GM18870 (cell line): ENCODE results near the gene CSNK1G2.

Experiments
- ATAC-seq: cut with Tn5 transposase; IDR thresholded peaks from one replicate; pipeline ENCODE4 v1.9.1; 2021; ENCODE audit warnings: moderate library complexity; ENCODE audit not compliant: unreplicated experiment

Gene CSNK1G2

DNA sequence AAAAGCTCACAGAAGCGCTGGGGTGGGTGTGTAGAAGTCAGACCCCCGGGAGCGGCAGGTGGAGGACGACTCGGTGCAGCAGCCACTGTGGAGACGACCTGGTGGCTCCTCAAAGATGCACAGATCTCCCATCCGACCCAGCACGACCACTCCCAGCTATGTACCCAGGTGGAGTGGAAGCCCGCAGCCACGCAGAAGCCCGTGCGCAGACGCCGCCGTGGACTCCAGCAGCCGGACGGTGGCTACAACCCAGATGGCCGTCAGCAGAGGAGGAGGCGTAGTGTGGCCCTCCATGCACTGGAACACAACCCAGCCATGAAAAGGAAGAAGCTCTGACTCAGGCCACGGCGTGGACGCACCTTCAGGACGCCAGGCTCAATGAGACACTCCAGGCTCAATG, 21.7 kb downstream of the CSNK1G2 start:
- no peak for ATAC-seq

DNA sequence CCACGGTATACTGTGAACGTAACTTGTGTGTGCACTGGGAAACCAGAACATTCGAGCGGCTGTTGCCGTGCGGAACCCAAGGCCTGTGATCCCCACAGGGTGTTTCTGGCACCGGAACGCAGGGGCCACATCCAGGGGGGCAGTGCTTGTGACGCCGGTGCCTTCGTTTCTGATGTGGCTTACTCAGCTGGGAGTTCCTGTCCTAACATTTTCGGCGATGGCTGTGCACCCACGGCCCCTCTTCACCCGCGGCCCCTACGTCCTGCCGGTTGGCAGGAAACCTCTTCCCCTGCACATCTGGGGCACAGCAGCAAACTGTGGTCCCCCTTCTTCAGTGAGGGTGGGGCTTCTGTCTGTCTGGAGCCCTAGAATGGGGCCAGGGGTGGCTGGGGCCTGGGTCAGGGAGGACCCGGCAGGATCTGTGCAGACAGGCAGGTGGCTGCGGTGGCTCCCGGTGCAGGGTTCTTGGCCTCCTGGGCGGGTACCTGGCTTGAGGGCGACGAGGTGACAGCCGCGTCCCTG, 26.2 kb downstream of the CSNK1G2 start:
- ATAC-seq = no peak

- no peak for ATAC-seq
Observed at GRCh38 chr19:1968279-1969175, 27.6 kb downstream of the CSNK1G2 start.

GRCh38 chr19:1969176-1970002, 28.4 kb downstream of the CSNK1G2 start:
- ATAC-seq = no peak

GRCh38 chr19:1970003-1970805, 29.2 kb downstream of the CSNK1G2 start:
- no peak for ATAC-seq

DNA sequence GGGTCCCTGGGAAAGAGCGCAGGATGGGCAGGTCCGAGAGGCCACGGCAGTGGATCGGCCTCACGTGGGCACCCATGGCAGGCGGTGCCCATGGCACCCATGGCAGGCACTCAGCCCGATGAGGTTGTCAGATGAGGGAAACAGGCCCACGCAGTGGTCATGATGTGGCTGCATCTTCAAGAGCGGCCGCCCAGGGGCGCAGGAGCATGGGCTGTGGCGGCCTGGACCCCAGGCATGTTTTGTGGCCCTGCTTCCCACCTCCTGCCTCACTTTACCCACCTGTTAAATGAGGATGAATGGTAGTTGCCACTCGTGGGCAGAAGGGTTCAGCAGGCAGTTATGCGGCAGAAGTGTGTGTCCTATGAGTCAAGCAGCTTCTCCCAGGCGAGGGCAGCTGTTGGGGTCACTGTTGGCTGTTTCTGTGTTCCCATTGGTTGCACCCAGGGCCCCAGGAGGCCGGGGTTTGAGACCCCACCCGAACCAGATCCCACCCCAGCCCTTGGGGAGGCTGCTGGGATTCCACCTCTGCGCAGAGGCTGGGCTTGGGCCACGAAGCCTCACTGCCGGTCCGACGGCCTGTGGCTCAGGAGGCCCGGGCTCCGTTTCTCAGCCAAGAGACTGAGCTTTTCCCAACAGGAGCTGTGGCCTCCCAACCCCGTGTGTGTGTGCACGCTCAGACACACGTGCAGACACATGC, 30.0 kb downstream of the CSNK1G2 start:
- ATAC-seq = no peak

- ATAC-seq = no peak
Observed at GRCh38 chr19:1974381-1975161, 33.6 kb downstream of the CSNK1G2 start.

DNA sequence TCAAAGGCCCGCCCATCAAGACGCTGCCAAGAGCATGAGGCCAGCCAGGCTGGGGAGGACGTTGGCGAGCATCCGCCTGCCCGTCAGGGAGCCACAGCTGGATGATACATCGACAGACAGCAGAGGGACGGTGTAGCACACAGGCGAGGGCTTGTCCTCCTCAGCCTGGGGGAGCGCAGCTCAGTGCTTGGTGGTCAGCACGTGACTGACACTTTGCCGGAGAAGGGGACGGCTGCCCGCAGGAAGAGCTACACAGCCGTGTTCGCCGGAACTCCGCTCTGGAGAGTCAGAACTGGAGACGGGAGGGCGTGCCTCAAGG, 34.1 kb downstream of the CSNK1G2 start:
- no peak for ATAC-seq

GRCh38 chr19:1977120-1977519, 36.1 kb downstream of the CSNK1G2 start:
- no peak for ATAC-seq

DNA sequence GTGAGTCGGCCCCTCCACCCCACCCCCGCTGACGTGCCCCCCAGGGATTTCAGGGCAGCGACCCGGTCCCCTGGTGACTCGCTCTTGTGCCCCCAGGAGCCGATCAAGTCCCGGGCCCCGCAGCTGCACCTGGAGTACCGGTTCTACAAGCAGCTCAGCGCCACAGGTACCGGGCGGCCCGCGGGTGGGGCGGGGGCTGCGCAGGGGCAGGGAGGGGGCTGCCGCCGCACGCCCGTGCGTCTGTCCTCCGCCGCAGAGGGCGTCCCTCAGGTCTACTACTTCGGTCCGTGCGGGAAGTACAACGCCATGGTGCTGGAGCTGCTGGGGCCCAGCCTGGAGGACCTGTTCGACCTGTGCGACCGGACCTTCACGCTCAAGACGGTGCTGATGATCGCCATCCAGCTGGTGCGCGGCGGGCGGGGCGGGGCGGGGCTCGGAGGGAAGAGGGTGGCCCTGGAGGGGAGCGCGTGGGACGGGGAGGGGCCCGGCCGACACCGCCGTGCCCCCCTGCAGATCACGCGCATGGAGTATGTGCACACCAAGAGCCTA, 37.4 kb downstream of the CSNK1G2 start:
- ATAC-seq = no peak

DNA sequence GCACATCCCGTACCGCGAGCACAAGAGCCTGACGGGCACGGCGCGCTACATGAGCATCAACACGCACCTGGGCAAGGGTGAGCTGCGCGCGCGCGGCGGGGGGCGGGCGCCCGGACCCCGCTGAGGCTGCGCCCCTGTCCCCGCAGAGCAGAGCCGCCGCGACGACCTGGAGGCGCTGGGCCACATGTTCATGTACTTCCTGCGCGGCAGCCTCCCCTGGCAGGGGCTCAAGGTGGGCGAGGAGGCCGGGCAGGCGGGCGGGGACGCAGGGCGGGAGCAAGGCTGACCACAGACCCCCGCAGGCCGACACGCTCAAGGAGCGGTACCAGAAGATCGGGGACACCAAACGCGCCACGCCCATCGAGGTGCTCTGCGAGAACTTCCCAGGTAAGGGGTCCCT, 38.0 kb downstream of the CSNK1G2 start:
- ATAC-seq = no peak

DNA sequence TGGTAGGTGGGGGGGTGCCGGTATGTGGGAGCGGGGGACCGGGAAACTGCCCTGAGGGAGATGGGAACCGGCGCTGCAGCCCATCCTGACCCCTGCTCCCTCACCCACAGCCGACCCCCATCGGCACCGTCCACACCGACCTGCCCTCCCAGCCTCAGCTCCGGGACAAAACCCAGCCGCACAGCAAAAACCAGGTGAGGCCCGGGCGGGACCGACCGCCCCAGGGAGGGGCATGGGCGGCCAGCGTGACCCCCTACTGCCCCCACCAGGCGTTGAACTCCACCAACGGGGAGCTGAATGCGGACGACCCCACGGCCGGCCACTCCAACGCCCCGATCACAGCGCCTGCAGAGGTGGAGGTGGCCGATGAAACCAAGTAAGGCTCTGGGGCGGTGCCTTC, 38.7 kb downstream of the CSNK1G2 start:
- no peak for ATAC-seq

GRCh38 chr19:1980091-1980808, 39.3 kb downstream of the CSNK1G2 start:
- no peak for ATAC-seq

GRCh38 chr19:1980809-1981181, 39.8 kb downstream of the CSNK1G2 start:
- ATAC-seq = no peak

GRCh38 chr19:1981253-1981652, 40.3 kb downstream of the CSNK1G2 start:
- no peak for ATAC-seq

- ATAC-seq = no peak
Observed at GRCh38 chr19:1984357-1984756, 43.4 kb downstream of the CSNK1G2 start.

- ATAC-seq = no peak
Observed at GRCh38 chr19:1985588-1986356, 44.8 kb downstream of the CSNK1G2 start.
